Uterus (tissue), 4 donors: ENCODE measurements around the gene TAGLN3. TPM values are rescaled to one million over a fixed set of nuclear protein-coding genes. Genes with fewer than 3 reads are reported as not detected.

Experiments
- DNase-seq, 2 donors: peaks; one replicate each; pipeline ENCODE4 v3.0.0-alpha.2; 2019 to 2020
- H3K27ac ChIP-seq, 2 donors: fragments of 200-600 bp; sonication (generic); 1 replicate in 1 of 2; 2 replicates in 1 of 2; pipeline ENCODE4 v1.5.1; 2016 to 2018
- H3K27me3 ChIP-seq, 2 donors: fragments of 200-600 bp; sonication (generic); one replicate each; pipeline ENCODE4 v1.5.1; 2018 to 2019; ENCODE audit warnings: control low read depth in 1 of 2
- H3K36me3 ChIP-seq, 2 donors: fragments of 200-600 bp; sonication (generic); one replicate each; pipeline ENCODE4 v1.5.1; 2019; ENCODE audit warnings: control low read depth in 1 of 2
- H3K4me1 ChIP-seq, 2 donors: fragments of 200-600 bp; sonication (generic); one replicate each; pipeline ENCODE4 v1.5.1; 2018 to 2019; ENCODE audit warnings: control low read depth in 1 of 2
- H3K4me3 ChIP-seq, 2 donors: fragments of 200-600 bp; sonication (generic); 1 replicate in 1 of 2; 2 replicates in 1 of 2; pipeline ENCODE4 v1.5.1; 2018 to 2019; ENCODE audit warnings: mild to moderate bottlenecking in 1 of 2
- H3K9me3 ChIP-seq, 2 donors: fragments of 200-600 bp; sonication (generic); one replicate each; pipeline ENCODE4 v1.5.1; 2019; ENCODE audit warnings: control low read depth in 1 of 2
- POLR2A ChIP-seq, 2 donors: fragments of 450-650 bp; IDR thresholded peaks; one replicate each; pipeline ENCODE4 v1.6.1; 2016; ENCODE audit warnings: antibody characterized with exemption in 2 of 2, mild to moderate bottlenecking in 1 of 2, moderate library complexity in 1 of 2
- intact Hi-C: fragments of 100-400 bp; cut with DNase I; formaldehyde crosslinking; loops from one replicate; pipeline ENCODE4 v1.15.1; 2023; ENCODE audit warnings: low total_unique reads
- total RNA-seq, 4 donors: library from RNA; depleted of rRNA in 3 of 4; stranded (reverse); fragments of >200 nt in 3 of 4; gene quantifications; one replicate each; pipeline versions ENCODE4 v1.1.0 to v1.2.4, GENCODE V29; 2014 to 2023
- TF ChIP-seq, protein P1 (sequence below), 4 experiments: fragments of 200-600 bp in 2 of 4; fragments of 450-650 bp in 2 of 4; sonication (generic) in 2 of 4; IDR thresholded peaks; one replicate each; pipeline ENCODE4 v1.5.1; 2016 to 2019; ENCODE audit warnings: antibody characterized with exemption in 4 of 4, mild to moderate bottlenecking in 2 of 4, moderate library complexity in 1 of 4
- donor health status: DM: yes; HTN: yes; CAD: no.

The TAGLN3 gene
- total RNA-seq, 4 donors from 2014 or later: 0.48 to 11.2 TPM; not detected in 2

DNA sequence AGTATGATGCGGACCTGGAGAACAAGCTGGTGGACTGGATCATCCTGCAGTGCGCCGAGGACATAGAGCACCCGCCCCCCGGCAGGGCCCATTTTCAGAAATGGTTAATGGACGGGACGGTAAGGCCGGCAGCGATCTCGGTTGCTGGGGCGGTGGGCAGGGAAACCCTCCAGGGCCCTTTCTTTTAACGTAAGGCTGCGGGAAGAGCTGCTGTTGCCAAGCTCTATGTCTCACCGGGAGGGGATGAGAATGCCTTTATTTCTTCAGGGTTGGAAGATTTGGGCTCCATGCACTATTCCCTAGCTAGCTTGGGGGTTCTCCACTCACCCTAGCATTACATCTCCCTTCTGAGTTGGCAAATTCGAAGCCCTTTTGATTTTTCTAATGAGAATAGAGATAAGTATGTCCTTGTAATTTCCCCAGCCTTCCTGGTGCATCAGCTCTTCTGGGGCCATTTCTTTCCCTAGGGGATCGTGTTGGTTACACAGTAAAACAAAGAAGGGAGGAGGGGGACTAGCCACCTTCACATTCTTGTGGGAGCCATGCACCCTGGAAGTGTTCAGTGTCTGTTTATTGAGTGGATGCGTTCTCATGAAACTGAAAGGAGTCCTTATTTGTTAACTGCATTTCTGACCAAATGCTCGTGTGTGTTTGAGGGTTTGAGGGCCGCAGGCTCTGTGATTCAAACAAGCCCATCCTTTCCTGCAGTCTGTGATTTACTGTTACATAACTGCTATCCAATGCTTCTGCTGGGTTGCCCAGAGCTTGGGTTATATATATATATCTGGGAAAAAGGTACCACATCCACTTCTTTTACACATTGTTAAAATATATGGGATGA is 982 bp downstream of the TAGLN3 start:
- H3K4me1 ChIP-seq: peaks cover 0 to 4% of the 10 kb centered on the region in 2 donors
- H3K9me3 ChIP-seq: no peaks in the 10 kb centered on the region
- peak overlapping the region in 1 of 2 donors; percentile 25 for H3K4me3 ChIP-seq
- no peak for TF ChIP-seq POLR2A (IDR thresholded peaks at IDR 0.05)
- TF ChIP-seq, protein P1, sequence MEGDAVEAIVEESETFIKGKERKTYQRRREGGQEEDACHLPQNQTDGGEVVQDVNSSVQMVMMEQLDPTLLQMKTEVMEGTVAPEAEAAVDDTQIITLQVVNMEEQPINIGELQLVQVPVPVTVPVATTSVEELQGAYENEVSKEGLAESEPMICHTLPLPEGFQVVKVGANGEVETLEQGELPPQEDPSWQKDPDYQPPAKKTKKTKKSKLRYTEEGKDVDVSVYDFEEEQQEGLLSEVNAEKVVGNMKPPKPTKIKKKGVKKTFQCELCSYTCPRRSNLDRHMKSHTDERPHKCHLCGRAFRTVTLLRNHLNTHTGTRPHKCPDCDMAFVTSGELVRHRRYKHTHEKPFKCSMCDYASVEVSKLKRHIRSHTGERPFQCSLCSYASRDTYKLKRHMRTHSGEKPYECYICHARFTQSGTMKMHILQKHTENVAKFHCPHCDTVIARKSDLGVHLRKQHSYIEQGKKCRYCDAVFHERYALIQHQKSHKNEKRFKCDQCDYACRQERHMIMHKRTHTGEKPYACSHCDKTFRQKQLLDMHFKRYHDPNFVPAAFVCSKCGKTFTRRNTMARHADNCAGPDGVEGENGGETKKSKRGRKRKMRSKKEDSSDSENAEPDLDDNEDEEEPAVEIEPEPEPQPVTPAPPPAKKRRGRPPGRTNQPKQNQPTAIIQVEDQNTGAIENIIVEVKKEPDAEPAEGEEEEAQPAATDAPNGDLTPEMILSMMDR (IDR thresholded peaks at IDR 0.05): no peak
- no peak overlapping the region for H3K27ac ChIP-seq
- no peaks in the 10 kb centered on the region for H3K27me3 ChIP-seq
- no peaks in the 10 kb centered on the region for H3K36me3 ChIP-seq
- intact Hi-C loops: no loop called here
- DNase-seq: no peak

DNA sequence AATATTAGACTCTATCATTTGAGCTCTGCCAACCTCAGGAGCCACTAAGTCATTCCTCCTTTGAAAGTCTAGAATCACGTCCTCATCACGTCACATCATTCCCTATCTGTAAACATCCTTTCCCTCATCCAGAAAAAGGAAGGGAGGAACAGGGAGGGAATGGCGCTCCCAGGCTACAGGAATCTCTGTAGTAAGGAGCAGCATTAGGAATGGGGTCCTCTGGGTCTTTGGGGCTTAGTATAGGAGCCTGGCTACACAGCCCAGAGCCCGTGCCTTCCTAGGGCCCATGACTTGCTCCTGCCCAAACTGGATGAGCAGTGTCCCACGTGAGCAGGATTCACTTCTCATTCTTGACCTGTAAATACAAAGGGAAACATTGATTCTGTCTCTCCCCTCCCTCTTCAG is 1.6 kb downstream of the TAGLN3 start:
- TF ChIP-seq POLR2A (IDR thresholded peaks at IDR 0.05): no peak
- TF ChIP-seq, protein P1 (IDR thresholded peaks at IDR 0.05): no peak
- Histone ChIP-seq H3K36me3 (no peaks in the 10 kb centered on the region), H3K9me3 (no peaks in the 10 kb centered on the region), H3K27ac (no peak overlapping the region), H3K27me3 (no peaks in the 10 kb centered on the region), H3K4me1 (peaks cover 0 to 4% of the 10 kb centered on the region in 2 donors), H3K4me3 (no peak overlapping the region)
- no peak for DNase-seq
- intact Hi-C loops: no loop called here

DNA sequence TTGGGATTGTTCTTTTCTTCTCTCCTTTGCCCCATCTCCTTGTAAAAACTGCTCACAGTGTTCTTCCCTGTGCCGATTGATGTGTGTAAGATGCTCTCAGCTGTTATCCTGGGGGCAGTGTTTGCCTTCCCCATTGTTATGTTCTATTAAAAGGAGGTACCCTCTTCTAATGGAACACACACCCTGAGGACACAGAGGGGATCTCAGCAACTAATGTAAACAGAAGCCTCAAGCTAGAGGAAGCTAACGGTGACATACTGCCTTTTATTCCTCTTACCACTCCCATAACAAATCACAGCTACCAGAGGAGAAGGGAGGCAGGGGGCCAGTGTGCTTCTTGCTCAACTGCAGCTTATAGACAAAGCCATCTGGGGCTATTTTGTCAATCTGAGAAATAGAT is 2.2 kb downstream of the TAGLN3 start:
- Histone ChIP-seq H3K27me3 (no peaks in the 10 kb centered on the region), H3K36me3 (no peaks in the 10 kb centered on the region), H3K27ac (no peak overlapping the region), H3K9me3 (no peaks in the 10 kb centered on the region), H3K4me3 (no peak overlapping the region), H3K4me1 (peaks cover 0 to 4% of the 10 kb centered on the region in 2 donors)
- intact Hi-C loops: no loop called here
- DNase-seq: no peak
- TF ChIP-seq POLR2A (IDR thresholded peaks at IDR 0.05): no peak
- TF ChIP-seq, protein P1 (IDR thresholded peaks at IDR 0.05): no peak

DNA sequence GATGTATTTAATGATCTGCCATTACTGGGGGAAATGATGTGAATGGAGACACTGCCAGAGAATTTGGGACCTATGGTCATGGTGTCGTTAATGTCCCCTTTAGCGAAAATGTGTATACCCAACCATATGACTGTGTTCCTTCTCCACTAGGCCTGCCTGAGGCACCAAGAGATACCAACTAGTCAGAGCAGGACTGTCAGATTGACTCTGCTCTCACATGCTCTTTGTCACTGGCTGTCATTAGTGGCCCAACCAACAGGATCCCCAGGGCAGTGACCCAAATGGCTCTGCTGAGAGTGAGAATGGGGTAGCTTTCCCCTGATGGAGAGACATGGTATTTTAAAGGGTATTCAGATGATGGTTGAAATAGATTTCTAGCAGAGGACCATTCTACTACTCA is 2.8 kb downstream of the TAGLN3 start:
- TF ChIP-seq POLR2A (IDR thresholded peaks at IDR 0.05): no peak
- TF ChIP-seq, protein P1 (IDR thresholded peaks at IDR 0.05): no peak
- H3K27me3 ChIP-seq: no peaks in the 10 kb centered on the region
- no peak for DNase-seq

More for the DNA sequence above, 2.8 kb downstream of the TAGLN3 start:
- H3K4me1 ChIP-seq: peaks cover 0 to 4% of the 10 kb centered on the region in 2 donors
- H3K27ac ChIP-seq: no peak overlapping the region
- no peak overlapping the region for H3K4me3 ChIP-seq
- H3K9me3 ChIP-seq: no peaks in the 10 kb centered on the region
- H3K36me3 ChIP-seq: no peaks in the 10 kb centered on the region
- intact Hi-C loops: no loop called here
